Limb (tissue), 2 donors: ENCODE measurements around the gene SUPT6H.
A peak's percentile ranks its signal among the peaks of the same experiment; 100 is the strongest.

ENCODE experiments used
- DNase-seq, 2 donors: peaks; one replicate each; pipeline ENCODE4 v3.0.0-alpha.2; 2016; ENCODE audit errors: extremely low spot score in 2 of 2

SUPT6H gene

DNA sequence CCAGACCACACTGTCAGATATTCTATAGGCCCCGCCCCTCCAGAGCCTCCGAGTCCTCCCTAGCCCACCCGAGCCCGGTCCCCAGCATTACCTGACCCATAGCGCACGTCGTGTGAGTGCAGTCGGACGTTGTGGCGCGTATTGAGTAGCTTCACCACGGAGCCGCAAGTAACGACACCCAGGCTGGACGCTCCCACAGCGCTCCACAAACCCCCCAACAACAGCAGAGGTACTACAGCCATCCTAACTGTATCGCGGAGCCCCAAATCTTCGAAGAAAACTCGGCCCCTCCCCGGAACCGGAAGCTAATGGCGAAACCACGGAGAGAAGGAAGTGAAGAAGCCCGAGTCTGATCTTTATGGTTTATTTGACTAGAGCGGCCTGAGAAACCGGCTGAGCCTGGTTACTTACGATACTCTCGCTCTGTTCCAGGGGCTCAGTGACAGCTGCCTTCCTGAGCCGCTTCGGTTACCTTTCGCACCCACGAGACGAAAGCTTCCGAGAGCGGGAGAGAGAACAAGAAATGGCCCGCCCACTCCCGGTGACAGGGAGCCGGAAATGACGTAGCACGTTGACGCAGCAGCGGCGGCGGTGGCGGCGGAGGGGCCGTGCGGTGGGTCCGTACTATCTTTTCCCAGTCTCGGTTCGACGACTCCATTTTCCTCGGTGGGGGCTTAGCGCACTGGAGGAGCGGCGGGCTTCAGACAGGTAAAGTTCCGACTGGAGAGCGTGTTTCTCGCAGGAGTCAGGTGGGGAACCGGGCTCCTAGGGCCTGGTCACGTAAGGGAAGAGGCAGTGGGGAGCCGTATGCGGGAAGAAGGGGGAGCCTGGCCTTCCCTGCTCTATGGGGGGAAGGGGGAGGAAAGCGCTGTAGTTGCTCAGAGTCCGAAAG, at the start of gene SUPT6H, which contains the start of gene SDF2:
Gene SUPT6H (plus strand): TSS at position 571 of the 892 bp plus-strand sequence. CDS start 11,197 bp downstream, outside the sequence.
Gene SDF2 (minus strand): TSS at position 272 of the 892 bp plus-strand sequence. CDS start 30 bp downstream, at position 242.
- DNase-seq: peak; percentile 95 to 97

DNA sequence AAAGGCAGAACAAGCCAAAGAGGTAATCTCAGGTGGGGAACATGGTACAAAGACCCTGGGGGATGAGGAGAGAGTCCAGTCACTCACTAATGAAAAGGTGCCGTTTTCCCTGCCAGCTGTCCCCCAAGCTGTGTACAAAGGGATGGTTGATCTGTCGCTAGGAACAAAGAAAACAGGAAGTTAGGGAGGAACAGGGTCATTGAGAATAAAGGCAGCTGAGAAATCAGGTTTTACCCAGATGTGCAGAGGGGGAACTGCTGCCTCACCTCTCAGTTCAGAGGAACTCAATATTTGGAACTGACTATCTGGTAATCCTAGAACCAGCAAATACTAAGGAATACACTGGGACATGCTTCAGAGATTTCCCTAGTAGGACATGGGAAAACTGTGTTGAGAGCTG, 49.5 kb upstream of the SUPT6H start:
- no peak for DNase-seq

DNA sequence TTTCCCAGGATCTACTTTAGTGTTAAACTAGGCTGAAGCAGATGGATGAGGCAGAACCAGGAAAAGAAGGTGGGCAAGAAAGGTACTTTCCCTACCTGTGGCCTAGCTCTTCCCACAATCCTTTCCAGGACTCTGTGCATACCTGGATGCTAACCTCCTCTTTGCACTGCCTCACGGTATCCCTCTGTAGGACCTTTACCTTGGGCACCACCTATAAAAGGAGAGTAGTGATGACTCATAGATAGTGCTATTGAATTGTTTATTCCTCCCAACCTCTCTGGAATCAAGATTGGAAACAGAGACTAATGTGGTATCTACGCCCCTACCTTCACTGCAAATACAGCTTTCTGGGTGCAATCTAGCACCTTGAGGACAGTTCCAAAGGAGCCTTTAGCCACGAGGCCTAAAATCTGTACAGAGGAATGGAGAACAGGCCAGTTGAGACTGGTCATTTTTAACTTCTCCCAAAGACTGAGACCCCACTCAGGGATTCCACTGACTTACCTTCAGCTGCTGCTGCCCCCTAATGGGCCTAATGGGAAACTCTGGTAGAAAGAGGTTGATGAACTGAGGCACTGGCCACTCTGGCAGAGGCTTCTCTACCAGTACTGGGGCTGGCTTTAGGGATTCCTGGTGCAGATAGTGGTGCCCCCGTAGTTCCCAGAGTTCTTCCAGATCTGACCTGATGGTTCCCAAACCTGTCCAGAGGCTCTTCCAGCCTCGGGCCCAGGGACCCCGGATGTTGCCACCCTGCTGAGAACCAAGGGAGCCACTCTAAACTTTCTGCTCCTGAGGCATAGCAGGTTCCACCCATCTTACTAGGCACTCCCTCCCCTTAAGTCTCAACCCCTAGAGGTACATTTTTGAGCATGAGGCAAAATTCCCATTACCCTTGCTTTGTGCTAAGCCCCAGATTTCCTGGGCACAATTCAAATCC, 48.8 kb upstream of the SUPT6H start:
- peak; percentile 24 to 49 for DNase-seq

DNA sequence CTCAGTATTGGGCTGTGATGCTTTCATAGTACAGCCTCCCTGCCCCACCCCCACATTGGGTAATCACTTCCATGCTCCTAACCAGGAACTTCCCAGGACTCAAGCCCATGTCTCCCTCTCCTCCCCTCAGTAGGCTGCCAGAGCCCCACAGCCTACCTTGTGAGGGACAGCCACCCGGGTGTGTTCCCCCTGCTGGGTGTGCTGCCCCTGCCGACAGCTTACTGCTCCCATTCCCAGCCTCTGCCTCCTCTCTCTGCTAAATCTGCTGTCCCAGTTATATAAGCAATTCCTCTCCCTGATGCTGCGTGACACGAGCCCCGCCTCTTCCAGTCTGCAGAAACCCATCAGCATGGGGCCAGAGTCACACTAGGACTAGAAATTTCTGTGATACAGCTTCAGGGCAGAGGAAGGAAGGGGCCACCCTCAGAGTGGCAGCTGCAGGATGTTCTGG, 48.0 kb upstream of the SUPT6H start, which contains the start of gene RSKR:
Gene RSKR (minus strand): TSS at position 255 of the 451 bp plus-strand sequence. CDS start 24 bp downstream, at position 231.
- no peak for DNase-seq

DNA sequence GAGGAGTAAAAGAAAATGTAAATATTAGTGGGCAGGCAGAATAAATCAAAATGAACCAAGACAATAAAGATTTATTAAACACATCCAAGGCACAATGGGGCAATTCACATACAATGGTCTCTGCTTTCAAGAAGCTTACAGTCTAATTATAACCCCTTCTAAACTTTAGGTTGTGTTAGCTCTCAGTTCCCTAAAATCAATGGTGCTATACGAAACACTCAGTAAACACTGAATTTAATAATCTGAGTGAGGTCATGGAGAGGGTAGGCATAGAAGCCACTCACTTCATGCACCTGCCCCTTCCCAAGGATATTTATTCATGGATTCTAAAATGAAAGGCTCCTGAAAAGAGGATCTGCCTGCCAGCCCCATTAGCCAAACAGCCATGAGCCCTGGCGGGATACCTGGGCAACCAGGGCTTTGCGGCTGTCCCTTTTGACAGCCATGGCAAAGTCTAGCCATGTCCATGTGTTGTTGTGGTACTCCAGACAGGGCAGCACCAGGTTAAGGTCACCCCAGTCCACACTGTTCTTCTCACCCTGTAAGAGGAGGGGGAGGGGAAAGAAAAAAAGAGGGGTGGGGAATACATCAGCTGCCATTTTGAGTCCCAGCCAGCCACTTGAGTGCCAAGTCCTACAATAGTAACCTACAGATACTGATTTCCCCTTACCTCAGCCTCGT, 46.6 kb upstream of the SUPT6H start:
- DNase-seq: no peak

DNA sequence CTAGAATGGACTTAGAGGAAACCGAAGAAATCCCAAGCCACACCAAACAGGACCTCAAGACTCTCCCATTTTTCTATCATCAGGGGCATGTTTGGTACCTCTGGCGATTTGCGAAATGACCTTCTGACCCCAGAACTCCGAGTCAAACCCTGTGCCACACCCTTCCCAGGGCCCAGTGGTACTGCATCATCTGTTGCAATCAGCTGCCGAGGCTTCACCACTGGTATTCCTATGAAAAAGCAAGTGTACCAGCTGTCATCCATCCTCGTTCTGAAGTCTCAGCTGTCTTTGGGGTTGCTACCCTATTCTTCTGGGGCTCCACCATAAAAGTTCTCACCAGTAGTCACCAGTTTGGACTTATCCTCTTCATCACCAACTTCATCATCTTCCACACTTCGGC, 45.7 kb upstream of the SUPT6H start:
- no peak for DNase-seq

DNA sequence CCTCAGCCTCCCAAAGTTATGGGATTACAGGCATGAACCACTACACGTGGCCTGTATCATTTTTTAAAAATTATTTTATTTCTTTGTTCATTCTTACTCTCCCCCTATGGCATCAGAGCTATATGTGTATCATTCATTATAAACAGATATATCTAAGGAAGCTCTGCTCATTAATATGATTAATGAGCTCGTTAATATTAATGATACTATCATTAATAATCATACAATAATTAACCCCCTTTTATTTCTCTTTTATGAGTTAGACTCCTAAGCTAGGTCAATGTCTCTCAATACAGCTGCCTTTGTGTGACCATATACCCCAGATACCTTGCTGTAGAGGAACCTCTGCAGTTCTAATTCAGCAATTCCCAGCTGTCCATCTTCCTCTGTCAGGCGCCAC, 43.5 kb upstream of the SUPT6H start:
- DNase-seq: no peak

DNA sequence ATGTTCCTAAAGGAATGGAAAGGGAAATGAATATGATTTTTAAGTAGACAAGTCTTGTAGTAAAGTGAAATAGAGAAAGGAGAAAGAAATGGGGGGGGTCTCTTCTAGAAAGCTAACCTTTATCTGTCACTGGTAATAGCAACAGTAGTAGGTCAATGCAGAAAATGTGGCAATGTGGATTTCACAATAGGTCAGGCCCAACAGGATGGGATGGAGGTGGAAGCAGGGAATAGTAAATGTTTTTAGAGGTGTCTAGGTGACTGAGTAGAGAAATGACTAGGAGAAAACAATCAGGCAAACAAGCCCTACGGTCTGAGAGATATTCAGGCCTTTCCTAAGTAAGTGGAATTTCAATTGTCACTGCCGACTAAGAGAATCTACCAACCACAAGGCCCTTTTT, 42.0 kb upstream of the SUPT6H start:
- no peak for DNase-seq

DNA sequence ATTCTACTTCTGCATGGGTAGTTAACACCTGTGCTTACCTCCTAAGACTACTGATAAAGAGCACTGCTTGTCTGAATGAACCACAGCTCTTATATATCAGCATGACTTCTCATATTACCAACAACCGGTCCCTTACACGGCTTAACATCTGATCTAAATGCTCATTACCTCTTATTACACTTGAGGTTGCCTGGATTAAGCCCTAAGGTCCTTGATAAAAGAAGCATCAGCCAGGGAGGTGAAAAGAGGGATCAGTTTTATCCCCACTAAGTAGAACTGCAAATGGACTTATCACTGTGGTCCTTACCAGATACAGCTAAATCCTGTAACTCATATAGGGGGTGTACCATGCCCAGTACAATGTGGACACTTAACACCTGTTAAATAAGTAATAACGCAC, 39.8 kb upstream of the SUPT6H start:
- DNase-seq: no peak

DNA sequence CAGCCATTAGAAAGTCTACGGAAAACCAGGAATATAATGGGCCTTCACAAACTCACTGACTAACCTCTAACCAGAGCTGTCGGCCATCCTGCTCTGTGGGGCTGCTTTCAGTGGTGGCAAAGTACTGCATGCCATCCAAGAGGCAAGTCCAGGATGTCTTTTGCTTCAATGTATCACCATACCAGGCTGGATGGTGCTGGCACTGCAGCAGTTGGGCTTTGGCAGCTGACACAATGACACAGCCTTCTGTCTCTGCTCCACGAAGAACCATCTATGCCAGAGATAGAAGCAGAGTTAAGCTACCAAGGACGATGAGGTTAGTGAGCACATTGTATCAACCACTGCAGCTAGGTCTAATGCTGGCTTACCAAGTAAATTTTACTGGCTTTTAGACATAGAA, 38.3 kb upstream of the SUPT6H start:
- DNase-seq: no peak

DNA sequence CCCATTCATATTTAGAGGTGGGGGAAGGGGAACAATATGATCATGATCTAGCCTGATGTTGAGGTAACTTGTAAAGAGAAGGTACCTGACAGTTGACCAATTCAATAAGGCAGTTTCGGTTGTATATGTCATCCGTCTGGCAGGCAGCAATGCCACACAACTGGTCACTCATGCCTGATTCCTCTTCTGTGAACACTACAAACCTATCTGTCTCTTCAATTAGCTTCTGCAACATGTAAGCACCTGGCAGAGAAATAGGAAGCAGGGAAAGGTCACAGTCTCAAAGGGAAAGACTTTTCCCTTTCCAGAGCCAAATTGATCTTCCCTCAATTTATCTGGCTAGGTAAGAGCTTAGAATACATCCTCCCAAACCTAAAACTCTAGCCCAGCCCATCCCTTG, 37.9 kb upstream of the SUPT6H start:
- DNase-seq: no peak

DNA sequence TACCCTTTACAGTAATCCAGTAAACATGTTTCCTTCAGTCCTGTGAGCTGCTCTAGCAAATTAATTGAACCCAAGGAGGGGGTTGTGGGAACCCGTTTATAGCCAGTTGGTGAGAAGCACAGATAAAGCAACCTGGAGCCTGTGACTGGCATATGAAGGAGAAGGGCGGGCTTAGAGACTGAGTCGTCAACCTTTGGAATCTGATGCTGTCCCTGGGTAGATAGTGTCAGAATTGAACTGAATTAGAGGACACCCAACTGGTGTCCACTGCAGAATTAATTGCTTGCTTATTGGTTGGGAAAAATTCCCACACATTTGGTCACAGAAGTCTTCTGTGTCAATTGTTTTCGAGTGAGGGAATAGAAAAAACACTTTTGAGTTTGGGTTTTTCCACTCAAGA, 35.2 kb upstream of the SUPT6H start:
- DNase-seq: no peak

DNA sequence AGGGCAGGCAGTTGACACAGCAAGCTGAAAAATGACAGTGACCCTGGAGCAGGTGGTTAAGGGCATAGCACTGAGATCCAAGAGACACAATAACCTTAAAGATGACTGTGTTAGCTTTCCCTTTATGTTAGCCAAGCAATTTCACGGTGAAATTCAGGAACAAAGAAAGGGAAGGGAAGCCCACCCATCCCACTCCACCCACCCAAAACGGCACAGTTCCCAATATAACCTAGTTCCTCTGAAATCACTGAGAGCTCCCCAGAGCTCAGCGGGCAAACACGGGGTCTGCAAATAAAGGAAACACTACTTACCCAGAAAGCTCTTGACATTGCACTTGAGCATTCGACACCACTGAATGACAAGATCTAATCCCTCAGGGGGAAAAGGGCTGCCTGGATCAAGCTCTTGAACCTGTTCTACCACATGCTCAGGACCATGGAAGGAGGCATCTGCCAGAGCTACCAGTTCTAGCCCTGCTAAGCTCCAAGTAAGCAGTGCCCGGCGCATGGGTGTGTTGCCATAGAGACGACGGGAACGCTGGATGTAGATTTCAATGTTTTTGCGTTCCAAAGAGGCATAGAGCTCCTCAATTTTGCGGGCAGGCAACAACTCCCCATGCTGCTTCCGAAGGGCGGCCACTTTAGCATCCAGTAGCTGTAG, 27.7 kb upstream of the SUPT6H start:
- DNase-seq: no peak

DNA sequence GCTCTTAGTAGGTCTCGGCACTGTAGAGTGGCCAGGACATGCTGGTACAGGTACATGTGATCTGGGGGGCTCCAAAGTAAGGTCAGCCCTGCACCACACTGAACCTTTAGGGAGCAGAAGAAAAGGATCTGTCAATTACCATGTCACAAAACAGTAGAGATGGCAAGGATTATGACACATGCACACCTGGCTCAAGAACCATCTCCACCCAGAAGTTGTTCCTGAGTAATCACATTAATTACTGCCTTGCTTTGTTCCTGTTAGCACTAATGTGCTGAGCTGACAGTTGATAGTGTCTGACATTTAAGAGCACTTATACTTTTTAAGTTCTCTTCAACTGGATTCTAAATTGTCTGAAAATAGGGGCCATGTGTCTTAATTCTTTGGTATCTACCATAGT, 26.5 kb upstream of the SUPT6H start:
- DNase-seq: no peak

DNA sequence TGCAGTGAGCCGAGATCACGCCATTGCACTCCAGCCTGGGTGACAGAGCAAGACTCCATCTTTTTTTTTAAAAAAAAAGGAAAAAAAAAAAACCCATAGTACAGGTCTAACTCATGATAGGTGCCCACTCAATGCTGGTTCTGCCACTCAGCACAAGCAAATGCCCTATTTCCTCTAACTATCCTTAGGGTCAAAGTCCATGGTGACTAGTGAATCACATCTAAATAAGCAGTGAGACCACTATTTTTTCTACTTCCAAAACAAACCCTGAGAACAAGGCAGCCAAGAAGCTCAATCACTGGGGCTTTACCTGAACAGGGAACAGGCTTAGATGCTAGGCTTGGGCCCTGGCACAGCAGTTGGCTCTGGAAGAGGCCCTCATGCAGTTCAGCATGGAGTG, 20.4 kb upstream of the SUPT6H start:
- DNase-seq: no peak

DNA sequence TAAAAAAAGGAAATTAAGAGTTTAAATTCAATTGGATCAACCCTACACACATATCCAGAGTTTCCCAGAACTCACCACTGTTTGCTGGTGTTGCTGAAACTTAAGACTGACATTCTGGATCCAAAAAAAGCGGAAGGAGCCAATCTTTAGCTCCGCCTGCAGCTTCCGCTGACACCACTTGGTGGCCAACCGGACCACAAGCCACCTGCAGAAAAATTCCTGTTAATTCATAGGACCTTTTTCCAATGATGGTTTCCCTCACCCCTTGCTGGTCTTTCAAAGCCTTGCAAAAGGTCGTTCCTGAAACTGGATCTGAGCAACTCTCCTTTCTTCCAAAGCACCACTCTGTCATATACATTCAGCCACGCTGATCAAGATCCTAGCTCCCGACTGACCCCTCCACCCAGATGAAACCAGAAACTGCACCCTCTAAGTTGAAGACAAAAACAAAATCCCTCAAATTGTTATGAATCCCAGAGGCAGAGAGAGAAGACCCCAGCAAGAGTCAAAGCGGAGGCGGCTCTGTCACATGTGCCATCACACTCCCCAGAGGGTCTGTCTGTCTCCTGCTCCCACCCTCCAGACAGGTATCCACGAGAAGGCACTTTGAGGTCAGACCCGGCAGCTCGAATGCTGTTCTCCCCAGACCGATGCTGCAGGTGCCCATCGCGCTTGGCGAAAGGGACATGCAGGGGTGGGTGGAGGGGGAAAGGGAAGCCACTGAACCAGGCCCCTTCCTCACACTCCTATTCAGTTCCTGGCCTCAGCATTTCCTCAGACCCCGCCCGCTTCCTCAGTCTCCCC, 17.8 kb upstream of the SUPT6H start:
- peak in 1 of 2 donors; percentile 38 for DNase-seq

DNA sequence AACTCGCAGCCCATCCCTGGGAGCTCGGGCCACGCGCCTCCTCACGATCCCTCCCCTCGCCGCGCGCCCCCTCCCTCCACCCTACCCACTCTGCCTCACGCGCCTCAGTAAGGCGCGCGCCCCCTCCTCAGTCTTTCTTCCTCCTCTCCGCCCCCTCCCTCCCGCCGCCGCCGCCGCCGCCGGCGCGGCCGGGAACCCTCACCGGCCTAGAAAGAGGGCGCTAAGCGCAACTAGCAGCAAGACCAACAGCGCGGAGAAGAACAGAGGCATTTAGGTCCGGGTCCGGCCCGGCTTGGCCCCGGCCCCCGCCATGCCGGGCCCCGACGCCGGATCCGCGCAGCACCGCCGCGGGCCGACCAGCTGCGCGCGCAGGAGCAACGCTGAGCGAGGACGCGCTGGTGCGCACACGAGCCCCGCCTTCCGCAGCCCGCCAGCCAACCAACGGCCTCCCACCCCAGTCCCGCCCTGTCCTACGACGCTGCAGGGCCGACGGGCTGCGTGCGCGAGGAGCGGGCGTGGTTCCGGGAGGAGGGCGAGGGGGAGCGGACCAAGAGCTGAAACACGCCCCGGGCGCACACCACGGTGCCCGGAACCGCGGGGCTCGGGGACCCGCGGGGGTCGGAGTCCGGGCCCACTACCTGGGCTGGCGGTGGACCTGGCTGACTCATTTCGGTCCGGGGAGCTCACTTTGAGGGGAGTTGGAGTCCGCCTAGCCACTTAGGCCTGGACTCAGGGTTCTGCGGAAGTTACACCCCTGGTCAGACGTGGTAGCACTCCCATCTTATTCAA, 17.0 kb upstream of the SUPT6H start, which contains the start of gene BLTP2:
Gene BLTP2 (minus strand): TSS at position 372 of the 789 bp plus-strand sequence. CDS start 102 bp downstream, at position 270.
- peak; percentile 97 to 98 for DNase-seq

DNA sequence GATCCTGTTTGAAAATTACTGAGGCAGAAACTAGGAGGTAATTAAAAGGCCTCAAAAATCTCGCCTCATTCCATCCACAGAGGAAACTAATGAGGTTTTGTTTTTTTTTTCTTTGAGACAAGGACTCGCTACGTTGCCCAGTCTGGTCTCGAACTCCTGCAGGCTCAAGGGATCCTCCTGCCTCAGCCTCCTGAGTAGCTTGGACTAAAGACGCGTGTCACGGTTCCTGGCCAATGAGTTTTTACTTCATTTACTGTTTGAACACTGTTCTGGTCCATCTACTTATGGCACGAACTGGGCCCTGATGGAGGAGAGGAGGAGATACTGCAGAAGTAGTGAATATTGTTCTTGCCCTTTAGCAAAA, 16.4 kb upstream of the SUPT6H start:
- DNase-seq: no peak
